ENCODE measurements around the gene TNFRSF19. TPM values are rescaled to one million over a fixed set of nuclear protein-coding genes. Genes with fewer than 3 reads are reported as not detected.
"Not testable (repeated sequence)": the region's sequence is repeated elsewhere in the genome, so short reads cannot be mapped to it uniquely, and the experiment has no call there.

The TNFRSF19 gene
- total RNA-seq: 1 to 10 TPM in 1 of 3 donors, under 1 TPM in 2; 0.32 to 3.8 (median 0.58) TPM
- long read RNA-seq, donor 1, partial matches to known transcripts: 0 of 2 reads
- long read RNA-seq, donor 1, other reads (novel, unspliced or antisense): 2 of 2 reads
- long read RNA-seq, donor 2, partial matches to known transcripts: 0 of 1 reads
- long read RNA-seq, donor 2, other reads (novel, unspliced or antisense): 0 of 1 reads

GRCh38 chr13:23570099-23570920, at the start of gene TNFRSF19:
TNFRSF19 (plus strand) TSS chr13:23570412; CDS start chr13:23590184, 19,772 bp downstream.
- ATAC-seq: no peak
- intact Hi-C loops (cut with DNase I, micrococcal nuclease): no loop called here
- TF ChIP-seq CTCF (IDR thresholded peaks at IDR 0.05): no peak
- no peak within 1 kb of the TSS for H3K4me3 ChIP-seq
- H3K4me1 ChIP-seq (ENCODE audit: low read depth): no peaks in the 10 kb centered on the region
- H3K36me3 ChIP-seq (ENCODE audit: low read depth): no peaks in the 10 kb centered on the region
- no peak for DNase-seq
- no peaks in the 10 kb centered on the region for H3K9me3 ChIP-seq

DNA sequence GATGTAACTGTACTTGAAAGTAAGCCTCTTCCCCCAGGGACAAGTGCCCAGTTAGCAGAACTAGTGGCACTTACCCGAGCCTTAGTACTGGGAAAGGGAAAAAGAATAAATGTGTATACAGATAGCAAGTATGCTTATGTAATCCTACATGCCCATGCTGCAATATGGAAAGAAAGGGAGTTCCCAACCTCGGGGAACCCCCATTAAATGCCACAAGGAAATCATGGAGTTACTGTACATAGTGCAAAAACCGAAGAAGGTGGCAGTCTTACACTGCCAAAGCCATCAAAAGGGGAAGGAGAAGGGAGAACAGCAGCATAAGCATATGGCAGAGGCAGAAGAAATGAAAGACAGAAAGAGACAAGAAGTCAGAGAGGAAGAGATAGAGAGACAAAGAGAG, 40.3 kb upstream of the TNFRSF19 start:
- H3K36me3 ChIP-seq (ENCODE audit: low read depth); H3K9me3 ChIP-seq; ATAC-seq; H3K4me3 ChIP-seq; intact Hi-C loops (cut with DNase I, micrococcal nuclease); H3K4me1 ChIP-seq (ENCODE audit: low read depth); DNase-seq: not testable (repeated sequence)

DNA sequence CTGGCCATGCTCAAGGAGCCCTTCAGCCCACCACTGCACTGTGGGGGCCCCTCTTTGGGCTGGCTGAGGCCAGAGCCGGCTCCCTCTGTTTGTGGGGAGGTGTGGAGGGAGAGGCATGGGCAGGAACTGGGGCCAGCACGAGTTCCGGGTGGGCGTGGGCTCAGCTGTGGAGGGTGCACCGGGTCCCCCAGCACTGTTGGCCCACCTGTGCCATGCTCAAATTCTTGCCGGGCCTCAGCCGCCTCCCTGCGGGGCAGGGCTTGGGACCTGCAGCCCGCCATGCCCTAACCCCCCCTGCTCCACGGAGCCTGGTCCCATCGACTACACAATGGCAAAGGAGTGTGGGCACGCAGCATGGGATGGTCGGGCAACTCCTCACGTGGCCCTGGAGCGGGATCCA, 38.8 kb upstream of the TNFRSF19 start:
- Histone ChIP-seq H3K36me3 (ENCODE audit: low read depth) (no peaks in the 10 kb centered on the region), H3K9me3 (no peaks in the 10 kb centered on the region), H3K4me1 (ENCODE audit: low read depth) (no peaks in the 10 kb centered on the region), H3K4me3 (no peak overlapping the region)
- intact Hi-C loops (cut with DNase I, micrococcal nuclease): no loop called here
- DNase-seq: no peak
- no peak for TF ChIP-seq CTCF (IDR thresholded peaks at IDR 0.05)
- no peak for ATAC-seq

DNA sequence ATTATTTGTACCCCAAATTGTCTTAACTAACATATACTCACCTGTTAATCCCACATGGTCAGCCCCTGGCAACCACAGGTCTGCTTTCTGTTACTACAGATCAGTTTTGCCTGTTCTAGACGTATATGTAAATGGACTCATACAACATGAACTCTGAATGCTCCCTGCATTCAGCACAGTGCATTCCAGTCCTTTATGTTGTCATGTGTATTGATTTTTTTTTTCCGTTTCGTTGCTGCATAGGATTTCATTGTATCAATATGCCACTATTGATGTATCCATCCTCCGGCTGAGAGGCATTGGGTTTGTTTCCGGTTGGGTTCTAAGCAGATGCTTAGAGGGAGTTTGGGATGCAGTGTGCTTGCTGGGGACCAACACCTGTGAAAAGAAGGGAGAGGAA, 36.1 kb upstream of the TNFRSF19 start:
- Histone ChIP-seq H3K4me1 (ENCODE audit: low read depth) (no peaks in the 10 kb centered on the region), H3K4me3 (no peak overlapping the region), H3K9me3 (no peaks in the 10 kb centered on the region), H3K36me3 (ENCODE audit: low read depth) (no peaks in the 10 kb centered on the region)
- DNase-seq (no peak), ATAC-seq (no peak)
- intact Hi-C loops (cut with DNase I, micrococcal nuclease): no loop called here
- no peak for TF ChIP-seq CTCF (IDR thresholded peaks at IDR 0.05)

- TF ChIP-seq CTCF (IDR thresholded peaks at IDR 0.05): no peak
- Histone ChIP-seq H3K9me3 (no peaks in the 10 kb centered on the region), H3K4me3 (no peak overlapping the region), H3K36me3 (ENCODE audit: low read depth) (no peaks in the 10 kb centered on the region), H3K4me1 (ENCODE audit: low read depth) (no peaks in the 10 kb centered on the region)
- ATAC-seq: no peak
- intact Hi-C loops (cut with DNase I, micrococcal nuclease): no loop called here
- no peak for DNase-seq
These were observed 28.9 kb upstream of the TNFRSF19 start for GRCh38 chr13:23541221-23541824.

GRCh38 chr13:23544668-23545067, 25.5 kb upstream of the TNFRSF19 start:
- TF ChIP-seq CTCF (IDR thresholded peaks at IDR 0.05): no peak
- H3K4me1 ChIP-seq (ENCODE audit: low read depth): no peaks in the 10 kb centered on the region
- no peaks in the 10 kb centered on the region for H3K9me3 ChIP-seq
- ATAC-seq (no peak), DNase-seq (no peak)
- H3K4me3 ChIP-seq: no peak overlapping the region
- no peaks in the 10 kb centered on the region for H3K36me3 ChIP-seq (ENCODE audit: low read depth)
- intact Hi-C loops (cut with DNase I, micrococcal nuclease): no loop called here
